Effector CD4-positive, alpha-beta T cell (primary cell): ENCODE data around the gene CHCHD3.

ENCODE experiments used
- DNase-seq: peaks from one replicate; pipeline ENCODE4 v3.0.0-alpha.2; 2020

The CHCHD3 gene

GRCh38 chr7:132760866-132761265 lies 321.0 kb downstream of the CHCHD3 start:
- DNase-seq: no peak

- DNase-seq: no peak
Observed at GRCh38 chr7:132760244-132760623, 321.7 kb downstream of the CHCHD3 start.

- no peak for DNase-seq
Observed at GRCh38 chr7:132759482-132760243, 322.2 kb downstream of the CHCHD3 start.

- no peak for DNase-seq
Observed at GRCh38 chr7:132758986-132759385, 322.9 kb downstream of the CHCHD3 start.

- DNase-seq: no peak
Observed at GRCh38 chr7:132757783-132758182, 324.1 kb downstream of the CHCHD3 start.

- no peak for DNase-seq
Observed at GRCh38 chr7:132756484-132756990, 325.4 kb downstream of the CHCHD3 start.

- DNase-seq: no peak
Observed at GRCh38 chr7:132755538-132756483, 326.1 kb downstream of the CHCHD3 start.

- DNase-seq: no peak
Observed at GRCh38 chr7:132752431-132752830, 329.5 kb downstream of the CHCHD3 start.

- no peak for DNase-seq
Observed at GRCh38 chr7:132751244-132751647, 330.6 kb downstream of the CHCHD3 start.

GRCh38 chr7:132750530-132751217 lies 331.2 kb downstream of the CHCHD3 start:
- no peak for DNase-seq

GRCh38 chr7:132750096-132750495 lies 331.8 kb downstream of the CHCHD3 start:
- DNase-seq: no peak

GRCh38 chr7:132745510-132745909 lies 336.4 kb downstream of the CHCHD3 start:
- DNase-seq: no peak

GRCh38 chr7:132743974-132744373 lies 337.9 kb downstream of the CHCHD3 start:
- no peak for DNase-seq

GRCh38 chr7:132742189-132742612 lies 339.7 kb downstream of the CHCHD3 start:
- no peak for DNase-seq

GRCh38 chr7:132740176-132740575 lies 341.7 kb downstream of the CHCHD3 start:
- DNase-seq: no peak

- no peak for DNase-seq
Observed at GRCh38 chr7:132739271-132739955, 342.5 kb downstream of the CHCHD3 start.

- DNase-seq: no peak
Observed at GRCh38 chr7:132738254-132738653, 343.6 kb downstream of the CHCHD3 start.

GRCh38 chr7:132735476-132735875 lies 346.4 kb downstream of the CHCHD3 start:
- DNase-seq: no peak
